K562 (cell line): ENCODE data around the gene ACE. TPM values are rescaled to one million over a fixed set of nuclear protein-coding genes. Genes with fewer than 3 reads are reported as not detected.

Experiments
- E2F1 ChIP-seq: sonication (generic); formaldehyde crosslinking; IDR thresholded peaks from 2 replicates; pipeline ENCODE4 v1.8.1; 2023; ENCODE audit warnings: mild to moderate bottlenecking, missing genetic modification reagents, moderate library complexity
- FUS ChIP-seq: fragments of 200-400 bp; formaldehyde crosslinking; optimal IDR thresholded peaks from 2 replicates; pipeline ENCODE3; 2017; ENCODE audit warnings: low read depth, low read length
- GABPA ChIP-seq: fragments of 200-800 bp; sonication (Bioruptor generic); conservative IDR thresholded peaks from 2 replicates; pipeline ENCODE4 v1.6.1; 2016; ENCODE audit warnings: low read depth, missing genetic modification characterization, missing compliant biosample characterization
- GABPB2 ChIP-seq: fragments of 250-450 bp; sonication (Bioruptor Pico); conservative IDR thresholded peaks from 2 replicates; pipeline ENCODE4 v1.5.1; 2021; ENCODE audit warnings: mild to moderate bottlenecking
- GTF2E2 ChIP-seq: fragments of 200-800 bp; sonication (Bioruptor generic); IDR thresholded peaks from 2 replicates; pipeline ENCODE4 v1.6.1; 2016; ENCODE audit warnings: missing genetic modification characterization, missing compliant biosample characterization
- HINFP ChIP-seq: fragments of 450-650 bp; conservative IDR thresholded peaks from 2 replicates; pipeline ENCODE4 v1.6.1; 2016; ENCODE audit warnings: missing genetic modification characterization, low read depth, mild to moderate bottlenecking, control low read depth, missing compliant biosample characterization
- MAZ ChIP-seq, 2 experiments: fragments of 450-650 bp in 1 of 2; sonication (generic) in 1 of 2; formaldehyde crosslinking; IDR thresholded peaks in 1 of 2; conservative IDR thresholded peaks in 1 of 2; 2 replicates each; pipeline versions ENCODE4 v1.4.0 to v1.5.0; 2020; ENCODE audit warnings: mild to moderate bottlenecking in 1 of 2, missing genetic modification reagents in 1 of 2
- MEF2D ChIP-seq: conservative IDR thresholded peaks from 2 replicates; pipeline ENCODE4 v1.6.1; 2016; ENCODE audit warnings: low read depth, missing genetic modification characterization, missing compliant biosample characterization
- NR2C2 ChIP-seq, 2 experiments: fragments of 200-800 bp in 1 of 2; sonication (Bioruptor generic) in 1 of 2; sonication (generic) in 1 of 2; formaldehyde crosslinking in 1 of 2; IDR thresholded peaks; 2 replicates each; pipeline versions ENCODE4 v1.6.1 to v1.8.0; 2016 to 2022; ENCODE audit warnings: mild to moderate bottlenecking in 1 of 2, missing compliant biosample characterization in 1 of 2, missing genetic modification characterization in 1 of 2, missing genetic modification reagents in 1 of 2
- SRSF1 ChIP-seq: fragments of 200-400 bp; formaldehyde crosslinking; IDR thresholded peaks from 2 replicates; pipeline ENCODE4 v1.6.1; 2017; ENCODE audit warnings: mild to moderate bottlenecking, low read depth, low read length, moderate library complexity
- STAG1 ChIP-seq: sonication (generic); formaldehyde crosslinking; IDR thresholded peaks from 2 replicates; pipeline ENCODE4 v1.5.0; 2020; ENCODE audit warnings: missing genetic modification reagents, borderline replicate concordance
- ZNF282 ChIP-seq: sonication (generic); formaldehyde crosslinking; IDR thresholded peaks from 2 replicates; pipeline ENCODE4 v1.8.1; 2023; ENCODE audit warnings: missing genetic modification reagents
- ZNF695 ChIP-seq: fragments of 450-650 bp; formaldehyde crosslinking; IDR thresholded peaks from 2 replicates; pipeline ENCODE4 v1.4.0; 2020; ENCODE audit warnings: mild to moderate bottlenecking, moderate library complexity
- ZNF79 ChIP-seq: fragments of 250-450 bp; sonication (Bioruptor Pico); IDR thresholded peaks from 2 replicates; pipeline ENCODE4 v1.4.0; 2020; ENCODE audit warnings: low read depth, mild to moderate bottlenecking, moderate library complexity
- polyA plus RNA-seq, 8 experiments: library from polyadenylated mRNA; depleted of rRNA in 4 of 8; stranded (reverse) in 5 of 8; unstranded in 3 of 8; fragments of >200 nt; fragmentation: Nextera tagmentation in 2 of 8; fragmentation: Illumina TruSeq in 1 of 8; extraction: Ambion mirVana in 2 of 8; extraction: Trizol in 1 of 8; gene quantifications; 2 replicates each; pipeline versions ENCODE4 v1.2.1 to v1.2.3, GENCODE V29; 2011 to 2014; ENCODE audit warnings: inconsistent platforms in 1 of 8, missing spikeins in 1 of 8
- total RNA-seq, 7 experiments: library from RNA; depleted of rRNA in 6 of 7; stranded (reverse); fragments of >200 nt in 6 of 7; fragmentation: Illumina TruSeq in 2 of 7; extraction: Trizol in 2 of 7; gene quantifications; 2 replicates each; pipeline versions ENCODE4 v1.2.1 to v1.2.3, GENCODE V29; 2011 to 2021; ENCODE audit warnings: low replicate concordance in 1 of 7
- TF ChIP-seq, protein P1 (sequence below), 3 experiments: fragments of 200-800 bp in 1 of 3; sonication (Bioruptor generic) in 1 of 3; sonication (generic) in 1 of 3; formaldehyde crosslinking in 1 of 3; IDR thresholded peaks; 2 replicates each; pipeline versions ENCODE4 v1.6.1 to v1.8.0; 2016 to 2022; ENCODE audit warnings: mild to moderate bottlenecking in 2 of 3, missing compliant biosample characterization in 2 of 3, missing genetic modification characterization in 2 of 3, missing genetic modification reagents in 1 of 3
- TF ChIP-seq, protein P2 (sequence below): fragments of 450-650 bp; formaldehyde crosslinking; IDR thresholded peaks from 2 replicates; pipeline ENCODE4 v1.4.0; 2020; ENCODE audit warnings: mild to moderate bottlenecking, moderate library complexity
- TF ChIP-seq, protein P3 (sequence below), 2 experiments: fragments of 200-800 bp in 1 of 2; sonication (Bioruptor generic) in 1 of 2; sonication (generic) in 1 of 2; formaldehyde crosslinking in 1 of 2; IDR thresholded peaks in 1 of 2; conservative IDR thresholded peaks in 1 of 2; 2 replicates each; pipeline versions ENCODE4 v1.5.0 to v1.6.1; 2016 to 2020; ENCODE audit warnings: missing compliant biosample characterization in 1 of 2, missing genetic modification characterization in 1 of 2, missing genetic modification reagents in 1 of 2

ACE gene
- total and polyA plus RNA-seq, 9 of the 15 experiments (the other 6 are each of a cell fraction or from before 2014, with no cell fraction given): 0.07 to 2.5 (median 0.47) TPM; not detected in 1

DNA sequence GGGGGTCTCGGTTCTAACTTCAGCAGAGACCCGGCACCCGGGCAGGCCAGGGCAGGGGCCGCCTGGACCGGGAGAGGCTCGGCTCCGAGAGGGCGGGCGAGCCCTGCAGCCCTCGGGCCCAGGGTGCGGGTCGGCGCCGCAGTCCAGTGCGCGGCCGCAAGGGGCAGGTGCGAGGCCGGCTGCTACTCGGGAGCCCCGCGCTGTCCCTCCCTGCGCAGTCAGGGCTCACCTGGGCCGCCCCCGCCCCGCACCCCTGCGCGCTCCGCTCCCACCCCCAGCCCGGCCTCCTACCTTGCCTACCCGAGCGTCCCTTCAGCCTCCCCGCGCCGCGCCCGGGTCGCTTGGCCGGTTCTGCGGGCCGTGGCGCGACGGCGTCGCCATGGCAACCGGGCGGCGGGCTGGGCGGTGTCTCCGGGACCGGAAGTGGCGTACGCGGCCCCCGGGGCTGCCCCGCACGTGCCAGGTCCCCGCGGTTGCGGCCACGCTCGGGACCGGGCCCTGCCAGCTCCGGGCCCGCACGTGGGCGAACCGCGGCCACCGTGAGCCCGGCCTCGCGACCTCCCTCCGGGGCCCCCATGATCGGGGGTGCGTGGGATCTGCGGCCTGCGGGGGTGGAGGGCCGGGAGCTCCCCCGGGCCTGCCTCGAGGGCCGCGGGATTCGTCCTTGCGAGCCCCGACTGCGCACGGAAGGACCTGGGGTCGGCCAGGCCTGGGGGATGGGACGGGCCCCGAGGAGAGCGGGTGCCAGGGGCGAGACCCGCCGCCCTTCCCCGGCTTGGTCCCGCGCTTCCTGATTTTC is 30.7 kb upstream of the ACE start, which contains the start of gene CYB561 (continued):
- TF ChIP-seq, protein P1, sequence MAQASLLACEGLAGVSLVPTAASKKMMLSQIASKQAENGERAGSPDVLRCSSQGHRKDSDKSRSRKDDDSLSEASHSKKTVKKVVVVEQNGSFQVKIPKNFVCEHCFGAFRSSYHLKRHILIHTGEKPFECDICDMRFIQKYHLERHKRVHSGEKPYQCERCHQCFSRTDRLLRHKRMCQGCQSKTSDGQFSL (CRISPR knock-in tag; IDR thresholded peaks at IDR 0.05): peak; percentile 53; the same call in 1 of the 2 replicates
- TF ChIP-seq, protein P1 (tag; IDR thresholded peaks at IDR 0.05): no peak
- 0 out of 4 replicates have a peak, but pooled peaks of 1 of the 2 experiments have one; percentile 78 for TF ChIP-seq MAZ (CRISPR knock-in tag; conservative IDR thresholded peaks at IDR 0.05 in 1 of 2, IDR thresholded peaks at IDR 0.05 in 1 of 2)
- peak; percentile 65; the same call in 1 of the 2 replicates for TF ChIP-seq ZNF282 (CRISPR knock-in tag)
- 0 out of 2 replicates have a peak, but pooled peaks have one; percentile 43 for TF ChIP-seq NR2C2 (CRISPR knock-in tag; IDR thresholded peaks at IDR 0.05)
- TF ChIP-seq NR2C2 (tag; IDR thresholded peaks at IDR 0.05): no peak
- peak; percentile 96 for TF ChIP-seq GABPA (tag)
- TF ChIP-seq E2F1 (CRISPR knock-in tag): peak; percentile 56; the same call in 1 of the 2 replicates
- TF ChIP-seq FUS: peak; percentile 20
- TF ChIP-seq, protein P2, sequence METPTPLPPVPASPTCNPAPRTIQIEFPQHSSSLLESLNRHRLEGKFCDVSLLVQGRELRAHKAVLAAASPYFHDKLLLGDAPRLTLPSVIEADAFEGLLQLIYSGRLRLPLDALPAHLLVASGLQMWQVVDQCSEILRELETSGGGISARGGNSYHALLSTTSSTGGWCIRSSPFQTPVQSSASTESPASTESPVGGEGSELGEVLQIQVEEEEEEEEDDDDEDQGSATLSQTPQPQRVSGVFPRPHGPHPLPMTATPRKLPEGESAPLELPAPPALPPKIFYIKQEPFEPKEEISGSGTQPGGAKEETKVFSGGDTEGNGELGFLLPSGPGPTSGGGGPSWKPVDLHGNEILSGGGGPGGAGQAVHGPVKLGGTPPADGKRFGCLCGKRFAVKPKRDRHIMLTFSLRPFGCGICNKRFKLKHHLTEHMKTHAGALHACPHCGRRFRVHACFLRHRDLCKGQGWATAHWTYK: peak; percentile 40; the same call in 1 of the 2 replicates
- TF ChIP-seq ZNF695 (CRISPR knock-in tag): no peak
- no peak for TF ChIP-seq GABPB2 (CRISPR knock-in tag)
- 0 out of 2 replicates have a peak, but pooled peaks have one; percentile 7 for TF ChIP-seq STAG1 (CRISPR knock-in tag)
- no peak for TF ChIP-seq HINFP (tag)
- no peak for TF ChIP-seq ZNF79 (CRISPR knock-in tag)
- TF ChIP-seq, protein P3, sequence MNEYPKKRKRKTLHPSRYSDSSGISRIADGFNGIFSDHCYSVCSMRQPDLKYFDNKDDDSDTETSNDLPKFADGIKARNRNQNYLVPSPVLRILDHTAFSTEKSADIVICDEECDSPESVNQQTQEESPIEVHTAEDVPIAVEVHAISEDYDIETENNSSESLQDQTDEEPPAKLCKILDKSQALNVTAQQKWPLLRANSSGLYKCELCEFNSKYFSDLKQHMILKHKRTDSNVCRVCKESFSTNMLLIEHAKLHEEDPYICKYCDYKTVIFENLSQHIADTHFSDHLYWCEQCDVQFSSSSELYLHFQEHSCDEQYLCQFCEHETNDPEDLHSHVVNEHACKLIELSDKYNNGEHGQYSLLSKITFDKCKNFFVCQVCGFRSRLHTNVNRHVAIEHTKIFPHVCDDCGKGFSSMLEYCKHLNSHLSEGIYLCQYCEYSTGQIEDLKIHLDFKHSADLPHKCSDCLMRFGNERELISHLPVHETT (CRISPR knock-in tag; conservative IDR thresholded peaks at IDR 0.05 in 1 of 2, IDR thresholded peaks at IDR 0.05 in 1 of 2): peak in 1 of 2 experiments; percentile 80; a peak in 1 of 4 replicates
- peak; percentile 75; the same call in 1 of the 2 replicates for TF ChIP-seq SRSF1
- no peak for TF ChIP-seq MEF2D (tag)
- TF ChIP-seq GTF2E2: peak; percentile 51; the same call in 1 of the 2 replicates
